Peyer's patch (tissue), 4 donors: Measurements from ENCODE around the gene CDX2.

Experiments
- POLR2A ChIP-seq, 2 donors: fragments of 450-650 bp; IDR thresholded peaks; one replicate each; pipeline ENCODE4 v1.5.1; 2017; ENCODE audit warnings: antibody characterized with exemption in 2 of 2, mild to moderate bottlenecking in 2 of 2, moderate library complexity in 2 of 2
- TF ChIP-seq, protein P1 (sequence below), 6 experiments: fragments of 450-650 bp in 4 of 6; fragments of 200-600 bp in 2 of 6; sonication (generic) in 1 of 6; IDR thresholded peaks; one replicate each; pipeline ENCODE4 v1.5.1; 2017 to 2019; ENCODE audit warnings: antibody characterized with exemption in 6 of 6, mild to moderate bottlenecking in 3 of 6, moderate library complexity in 1 of 6

DNA sequence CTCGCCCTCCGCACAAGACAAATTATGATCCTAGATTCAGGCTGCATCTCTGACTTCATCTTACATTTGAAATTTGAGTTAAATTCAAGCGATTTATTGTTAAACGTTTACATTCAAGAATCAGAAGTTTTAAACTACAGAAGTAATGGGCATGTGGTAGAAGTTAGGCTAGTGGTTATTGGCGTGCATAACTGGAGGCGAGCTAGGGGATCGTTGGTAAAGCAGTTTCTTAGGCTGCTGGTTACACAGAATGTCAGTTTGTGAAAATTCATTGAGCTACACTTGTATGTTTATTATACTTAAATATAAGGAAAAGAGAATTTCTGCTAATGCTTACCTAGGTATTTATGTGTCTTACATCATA is 733 bp upstream of the CDX2 start:
- TF ChIP-seq, protein P1, sequence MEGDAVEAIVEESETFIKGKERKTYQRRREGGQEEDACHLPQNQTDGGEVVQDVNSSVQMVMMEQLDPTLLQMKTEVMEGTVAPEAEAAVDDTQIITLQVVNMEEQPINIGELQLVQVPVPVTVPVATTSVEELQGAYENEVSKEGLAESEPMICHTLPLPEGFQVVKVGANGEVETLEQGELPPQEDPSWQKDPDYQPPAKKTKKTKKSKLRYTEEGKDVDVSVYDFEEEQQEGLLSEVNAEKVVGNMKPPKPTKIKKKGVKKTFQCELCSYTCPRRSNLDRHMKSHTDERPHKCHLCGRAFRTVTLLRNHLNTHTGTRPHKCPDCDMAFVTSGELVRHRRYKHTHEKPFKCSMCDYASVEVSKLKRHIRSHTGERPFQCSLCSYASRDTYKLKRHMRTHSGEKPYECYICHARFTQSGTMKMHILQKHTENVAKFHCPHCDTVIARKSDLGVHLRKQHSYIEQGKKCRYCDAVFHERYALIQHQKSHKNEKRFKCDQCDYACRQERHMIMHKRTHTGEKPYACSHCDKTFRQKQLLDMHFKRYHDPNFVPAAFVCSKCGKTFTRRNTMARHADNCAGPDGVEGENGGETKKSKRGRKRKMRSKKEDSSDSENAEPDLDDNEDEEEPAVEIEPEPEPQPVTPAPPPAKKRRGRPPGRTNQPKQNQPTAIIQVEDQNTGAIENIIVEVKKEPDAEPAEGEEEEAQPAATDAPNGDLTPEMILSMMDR (IDR thresholded peaks at IDR 0.05), result no peak
- TF ChIP-seq POLR2A (IDR thresholded peaks at IDR 0.05), result no peak
